GM19351 (cell line): ENCODE data around the gene MSI2.
"Not testable (repeated sequence)": the region's sequence is repeated elsewhere in the genome, so short reads cannot be mapped to it uniquely, and the experiment has no call there.

Source experiments
- ATAC-seq: cut with Tn5 transposase; IDR thresholded peaks from one replicate; pipeline ENCODE4 v1.9.1; 2021; ENCODE audit warnings: mild to moderate bottlenecking, moderate library complexity; ENCODE audit not compliant: unreplicated experiment

MSI2 gene

DNA sequence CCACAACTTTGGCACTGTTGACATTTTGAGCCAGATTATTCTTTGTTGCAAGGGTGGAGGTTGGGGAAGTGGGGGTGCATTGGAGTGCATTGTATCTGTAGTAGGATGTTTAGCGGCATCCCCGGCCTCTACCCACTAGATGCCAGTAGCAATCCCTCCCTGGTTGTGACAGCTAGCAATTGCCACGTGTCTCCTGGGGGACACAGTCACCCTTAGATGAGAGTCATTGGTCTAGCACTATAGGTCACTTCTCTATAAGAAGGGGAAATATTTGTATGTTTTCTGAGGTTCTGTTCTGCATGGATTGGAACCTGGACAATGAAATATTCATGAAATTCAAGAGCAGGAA, 32.4 kb downstream of the MSI2 start:
- ATAC-seq: no peak

GRCh38 chr17:57289130-57289529, 32.8 kb downstream of the MSI2 start:
- no peak for ATAC-seq

GRCh38 chr17:57289613-57290012, 33.3 kb downstream of the MSI2 start:
- ATAC-seq: no peak

DNA sequence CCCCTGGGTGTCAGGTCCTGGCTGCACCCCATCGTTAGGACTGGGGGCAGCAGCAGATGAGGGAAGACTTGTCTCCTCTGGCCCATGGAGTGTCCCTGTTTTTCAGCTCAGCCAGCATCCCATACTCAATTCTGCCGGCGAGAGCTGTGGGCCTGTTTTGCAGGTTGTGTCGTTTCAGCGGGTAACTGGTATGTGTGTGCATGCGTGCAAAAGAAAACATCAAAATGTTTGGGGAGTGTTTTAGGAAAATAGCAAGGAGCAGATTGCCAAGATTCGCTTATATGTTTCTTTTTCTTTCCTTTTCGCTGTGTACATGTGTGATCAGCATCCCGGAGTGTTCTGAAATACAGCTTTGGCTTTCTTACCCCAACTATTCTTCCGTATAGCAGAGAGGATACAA, 34.7 kb downstream of the MSI2 start:
- ATAC-seq: no peak

- ATAC-seq: no peak
Measured at GRCh38 chr17:57292091-57292490, 35.8 kb downstream of the MSI2 start.

DNA sequence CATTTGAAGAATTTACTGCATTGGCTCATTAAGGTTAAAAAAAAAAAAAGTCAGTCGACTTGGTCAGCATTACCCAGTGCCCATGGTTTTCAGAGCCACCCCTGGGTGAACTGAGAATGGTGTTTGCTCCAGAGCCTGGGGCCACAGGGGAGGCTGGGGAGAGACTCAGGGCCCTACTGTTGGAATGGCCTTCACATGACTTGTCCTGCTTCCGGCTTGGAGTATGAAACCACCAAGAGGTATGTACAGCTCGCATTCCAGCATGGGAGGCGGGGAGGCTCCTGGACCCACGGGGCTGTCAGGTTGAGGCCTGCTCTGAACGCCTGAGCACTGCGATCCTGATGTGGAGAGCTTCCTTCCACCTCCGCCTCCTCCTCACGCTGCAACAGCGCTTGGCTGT, 36.8 kb downstream of the MSI2 start:
- no peak for ATAC-seq

- no peak for ATAC-seq
Measured at GRCh38 chr17:57294101-57294500, 37.8 kb downstream of the MSI2 start.

- no peak for ATAC-seq
Measured at GRCh38 chr17:57294629-57295501, 38.5 kb downstream of the MSI2 start.

GRCh38 chr17:57295526-57296023, 39.3 kb downstream of the MSI2 start:
- no peak for ATAC-seq

- ATAC-seq: no peak
Measured at GRCh38 chr17:57296231-57296630, 39.9 kb downstream of the MSI2 start.

GRCh38 chr17:57299176-57299575, 42.9 kb downstream of the MSI2 start:
- no peak for ATAC-seq

DNA sequence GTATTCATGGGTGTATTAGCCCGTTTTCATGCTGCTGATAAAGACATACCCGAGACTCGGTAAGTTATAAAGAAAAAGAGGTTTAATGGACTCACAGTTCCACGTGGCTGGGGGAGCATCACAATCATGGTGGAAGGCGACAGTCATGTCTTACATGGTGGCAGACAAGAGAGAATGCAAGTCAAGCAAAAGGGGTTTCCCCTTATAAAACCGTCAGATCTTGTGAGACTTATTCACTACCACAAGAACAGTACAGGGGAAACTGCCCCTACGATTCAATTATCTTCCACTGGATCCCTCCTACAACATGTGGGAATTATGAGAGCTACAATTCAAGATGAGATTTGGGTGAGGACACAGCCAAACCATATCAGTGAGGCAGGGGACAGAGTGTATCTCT, 44.3 kb downstream of the MSI2 start:
- ATAC-seq: not testable (repeated sequence)

- ATAC-seq: no peak
Measured at GRCh38 chr17:57302690-57303465, 46.6 kb downstream of the MSI2 start.

DNA sequence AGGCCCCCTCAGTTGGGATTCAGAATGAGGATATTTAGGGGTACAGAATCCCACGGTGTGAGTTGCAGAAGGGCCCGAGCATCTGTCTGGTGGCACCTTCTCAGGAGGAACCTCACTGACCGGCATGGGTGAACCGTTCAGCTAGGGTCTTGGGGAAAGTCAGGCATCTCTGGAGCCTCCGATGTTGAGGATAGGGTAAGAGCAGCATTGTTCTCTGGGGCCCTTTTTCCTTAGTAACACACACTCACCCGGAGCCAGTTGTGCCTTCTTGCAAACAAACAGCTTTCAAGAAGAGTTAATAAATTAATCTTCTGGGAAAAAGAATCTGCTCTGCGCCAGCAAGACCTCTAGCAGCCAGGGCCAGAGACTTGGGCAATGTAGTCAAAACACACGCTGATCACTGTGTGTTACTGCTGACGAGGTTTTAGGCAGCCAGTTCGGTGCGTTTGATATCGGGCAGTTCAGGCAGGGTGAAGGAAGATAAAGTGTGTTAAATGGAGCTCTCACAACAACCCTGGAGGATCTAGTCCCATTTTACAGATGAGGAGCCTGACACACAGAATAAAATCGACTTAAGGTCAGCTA, 48.9 kb downstream of the MSI2 start:
- ATAC-seq: no peak

DNA sequence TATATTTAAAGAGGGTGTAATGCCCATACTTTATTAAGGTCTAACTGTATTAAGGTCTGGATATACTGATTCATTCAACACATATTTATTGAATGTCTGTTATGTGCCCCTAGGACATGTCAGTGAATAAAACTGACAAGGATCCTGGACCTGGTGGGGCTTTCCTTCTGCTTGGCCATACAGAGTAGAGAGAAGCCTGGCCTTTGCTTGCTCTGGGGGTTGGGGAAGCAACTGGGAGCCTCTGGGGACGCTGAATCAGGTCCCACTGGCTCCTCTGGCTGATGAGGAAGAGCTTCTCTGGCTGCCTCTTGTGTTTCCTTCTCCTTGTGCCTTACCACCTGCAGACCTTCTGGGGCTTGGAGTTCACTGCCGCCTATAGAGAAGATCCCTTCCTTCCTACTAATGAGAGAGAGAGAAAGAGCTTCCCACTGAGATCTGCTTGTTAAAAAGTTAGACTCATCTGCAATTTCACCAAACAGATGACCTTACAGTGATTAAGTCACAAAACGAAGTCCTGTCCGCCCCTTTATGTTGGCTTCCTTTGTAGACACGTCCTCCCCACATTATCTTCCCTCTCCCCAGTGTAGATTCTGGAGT, 49.7 kb downstream of the MSI2 start:
- ATAC-seq: no peak

DNA sequence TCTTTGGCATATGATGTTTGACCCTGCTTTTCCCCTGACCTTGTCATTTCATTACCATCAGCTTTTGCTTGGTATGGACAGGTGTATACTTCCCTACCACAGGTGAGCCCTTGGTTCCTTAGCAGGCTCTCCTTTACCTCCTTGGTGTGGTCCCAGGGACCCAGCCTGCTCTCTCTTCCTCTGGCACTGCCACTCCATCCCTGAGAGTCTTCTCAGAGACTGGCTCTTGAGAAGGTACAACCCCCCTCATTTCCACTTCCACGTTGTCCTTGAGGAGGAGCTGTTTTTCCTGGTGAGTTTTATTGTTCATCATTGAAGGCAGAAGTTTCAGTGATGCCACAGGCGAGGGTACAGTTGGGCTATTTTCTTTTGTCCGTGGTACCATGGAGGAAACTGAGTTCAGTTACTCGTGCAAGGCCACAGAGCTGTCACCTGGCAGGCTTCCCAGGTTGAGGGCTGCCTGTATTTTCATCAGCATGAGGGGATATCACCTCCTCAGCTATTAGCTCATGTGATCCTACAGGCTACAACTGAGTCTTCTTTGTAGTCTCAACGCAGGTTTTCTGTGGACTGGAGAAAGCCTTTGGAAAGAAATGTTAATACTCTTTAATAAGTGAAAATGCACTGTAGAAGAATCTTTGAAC, 52.3 kb downstream of the MSI2 start:
- no peak for ATAC-seq

- ATAC-seq: no peak
Measured at GRCh38 chr17:57309479-57309878, 53.2 kb downstream of the MSI2 start.

GRCh38 chr17:57311281-57312216, 55.2 kb downstream of the MSI2 start:
- no peak for ATAC-seq

- ATAC-seq: no peak
Measured at GRCh38 chr17:57312242-57312641, 55.9 kb downstream of the MSI2 start.
